ENCODE measurements around the gene GNB5. TPM values are rescaled to one million over a fixed set of nuclear protein-coding genes. Genes with fewer than 3 reads are reported as not detected.

GNB5 gene
- total RNA-seq, 1 donor from 2014 or later = 64.2 TPM

- ChIA-PET CTCF (no interaction called here), POLR2A (no interaction called here)
- H3K27me3 Mint-ChIP-seq = no peaks in the 10 kb centered on the region
- TF ChIP-seq CTCF (IDR thresholded peaks at IDR 0.05) = no peak
- no peak overlapping the region for H3K27ac Mint-ChIP-seq
- peaks cover 40% of the 10 kb centered on the region for H3K36me3 Mint-ChIP-seq (ENCODE audit: low read depth)
- H3K4me1 Mint-ChIP-seq = no peaks in the 10 kb centered on the region
- DNase-seq = no peak
- no peaks in the 10 kb centered on the region for H3K9me3 Mint-ChIP-seq
- intact Hi-C loops (cut with micrococcal nuclease) = no loop called here
- no peak for ATAC-seq (ENCODE audit: low read depth)
- H3K4me3 Mint-ChIP-seq = no peak overlapping the region
Observed at GRCh38 chr15:52120488-52120887, 70.7 kb downstream of the GNB5 start.

- no peak overlapping the region for H3K27ac Mint-ChIP-seq
- ChIA-PET CTCF (no interaction called here), POLR2A (no interaction called here)
- DNase-seq (no peak), ATAC-seq (ENCODE audit: low read depth) (no peak)
- no peaks in the 10 kb centered on the region for H3K4me1 Mint-ChIP-seq
- intact Hi-C loops (cut with micrococcal nuclease) = no loop called here
- H3K36me3 Mint-ChIP-seq (ENCODE audit: low read depth) = peaks cover 28% of the 10 kb centered on the region
- no peak overlapping the region for H3K4me3 Mint-ChIP-seq
- TF ChIP-seq CTCF (IDR thresholded peaks at IDR 0.05) = no peak
- H3K27me3 Mint-ChIP-seq = no peaks in the 10 kb centered on the region
- H3K9me3 Mint-ChIP-seq = no peaks in the 10 kb centered on the region
Observed at GRCh38 chr15:52118969-52119749, 72.0 kb downstream of the GNB5 start.

GRCh38 chr15:52117549-52117948 is 73.6 kb downstream of the GNB5 start:
- intact Hi-C loops (cut with micrococcal nuclease) = no loop called here

GRCh38 chr15:52115598-52116427 is 75.4 kb downstream of the GNB5 start:
- CTCF ChIA-PET = interaction anchor here (1.0 kb wide), 1 partner anchor 112 kb away, joined by 4 read pairs; no protein-coding TSS in a partner anchor
- POLR2A ChIA-PET = interaction anchor here (0.6 to 1.1 kb wide), 2 partner anchors 7 to 189 kb away, joined by 3 read pairs; no protein-coding TSS in a partner anchor
- H3K27me3 Mint-ChIP-seq = peaks cover 4% of the 10 kb centered on the region
- no peaks in the 10 kb centered on the region for H3K9me3 Mint-ChIP-seq
- DNase-seq (no peak), ATAC-seq (ENCODE audit: low read depth) (no peak)
- peaks cover 6% of the 10 kb centered on the region for H3K4me1 Mint-ChIP-seq
- no peak for TF ChIP-seq CTCF (IDR thresholded peaks at IDR 0.05)
- H3K36me3 Mint-ChIP-seq (ENCODE audit: low read depth) = peaks cover 3% of the 10 kb centered on the region
- intact Hi-C loops (cut with micrococcal nuclease) = no loop called here
- no peak overlapping the region for H3K27ac Mint-ChIP-seq
- H3K4me3 Mint-ChIP-seq = no peak overlapping the region

More at GRCh38 chr15:52117549-52117948, 73.6 kb downstream of the GNB5 start:
- peaks cover 16% of the 10 kb centered on the region for H3K36me3 Mint-ChIP-seq (ENCODE audit: low read depth)
- H3K27ac Mint-ChIP-seq = no peak overlapping the region
- no peaks in the 10 kb centered on the region for H3K9me3 Mint-ChIP-seq
- ChIA-PET POLR2A (no interaction called here), CTCF (no interaction called here)
- no peak overlapping the region for H3K4me3 Mint-ChIP-seq
- ATAC-seq (ENCODE audit: low read depth) (no peak), DNase-seq (no peak)
- H3K4me1 Mint-ChIP-seq = no peaks in the 10 kb centered on the region
- H3K27me3 Mint-ChIP-seq = no peaks in the 10 kb centered on the region
- TF ChIP-seq CTCF (IDR thresholded peaks at IDR 0.05) = no peak
